GM18499 (cell line): Measurements from ENCODE around the gene DIAPH3.

Experiments used
- ATAC-seq: cut with Tn5 transposase; IDR thresholded peaks from one replicate; pipeline ENCODE4 v1.9.1; 2021; ENCODE audit warnings: moderate number of reproducible peaks; ENCODE audit not compliant: insufficient read depth, unreplicated experiment

Gene DIAPH3

GRCh38 chr13:59890054-59890453, 273.7 kb downstream of the DIAPH3 start:
- ATAC-seq, result no peak

DNA sequence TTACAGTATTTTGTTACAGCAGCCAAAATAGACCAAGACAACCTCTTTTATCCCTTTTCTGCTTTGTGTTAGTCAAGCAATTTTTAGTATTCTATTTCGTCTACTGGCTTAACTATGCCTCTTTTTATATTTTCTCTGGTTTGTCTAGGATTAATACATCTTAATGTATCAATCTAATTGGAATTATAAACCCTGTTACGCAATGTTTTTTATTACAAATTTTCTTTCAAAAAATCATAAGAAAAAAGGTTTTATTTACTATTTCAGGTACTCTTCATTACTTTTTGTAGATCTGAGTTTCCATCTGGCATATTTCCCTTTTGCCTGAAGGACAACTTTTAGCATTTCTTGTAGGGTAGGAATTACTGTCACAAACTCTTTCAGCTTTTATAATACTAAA, 275.3 kb downstream of the DIAPH3 start:
- no peak for ATAC-seq

- no peak for ATAC-seq
Measured at GRCh38 chr13:59885076-59885475, 278.7 kb downstream of the DIAPH3 start.

DNA sequence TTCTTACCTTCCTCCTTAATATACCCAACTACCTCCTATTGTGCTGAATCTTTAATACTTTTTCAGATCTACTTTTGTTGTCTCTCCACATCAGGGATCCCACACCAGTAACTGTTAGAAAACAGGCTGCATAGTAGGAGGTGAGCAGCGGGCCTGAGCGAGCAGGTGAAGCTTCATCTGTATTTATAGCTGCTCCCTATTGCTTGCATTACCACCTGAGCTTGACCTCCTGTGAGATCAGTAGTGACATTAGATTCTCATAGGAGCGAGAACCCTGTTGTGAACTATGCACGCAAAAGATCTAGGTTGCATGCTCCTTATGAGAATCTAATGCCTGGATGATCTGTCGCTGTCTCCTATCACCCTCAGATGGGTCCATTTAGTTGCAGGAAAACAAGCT, 279.8 kb downstream of the DIAPH3 start:
- no peak for ATAC-seq

GRCh38 chr13:59880468-59880867, 283.3 kb downstream of the DIAPH3 start:
- no peak for ATAC-seq

DNA sequence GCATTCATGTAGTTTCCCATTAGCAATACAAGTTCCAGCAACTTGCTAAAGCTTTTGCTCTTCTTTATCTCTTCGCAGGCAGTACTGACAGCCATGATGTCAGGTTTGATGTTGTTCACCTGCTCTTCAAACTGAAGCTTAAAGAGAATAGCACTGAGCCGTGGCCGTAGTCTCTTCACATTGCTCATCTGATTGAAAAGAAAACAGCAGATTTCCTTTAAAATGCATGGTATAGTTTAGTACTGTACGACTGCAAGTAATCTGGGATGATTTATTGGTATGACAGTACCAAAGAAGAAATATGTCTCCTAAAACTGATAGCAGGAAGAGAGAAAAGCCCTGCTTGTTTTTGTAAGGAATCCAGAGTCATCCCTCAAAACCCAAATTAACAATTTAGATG, 284.4 kb downstream of the DIAPH3 start:
- ATAC-seq, result no peak

- ATAC-seq, result no peak
Measured at GRCh38 chr13:59877933-59878332, 285.8 kb downstream of the DIAPH3 start.

GRCh38 chr13:59874973-59875372, 288.8 kb downstream of the DIAPH3 start:
- no peak for ATAC-seq

DNA sequence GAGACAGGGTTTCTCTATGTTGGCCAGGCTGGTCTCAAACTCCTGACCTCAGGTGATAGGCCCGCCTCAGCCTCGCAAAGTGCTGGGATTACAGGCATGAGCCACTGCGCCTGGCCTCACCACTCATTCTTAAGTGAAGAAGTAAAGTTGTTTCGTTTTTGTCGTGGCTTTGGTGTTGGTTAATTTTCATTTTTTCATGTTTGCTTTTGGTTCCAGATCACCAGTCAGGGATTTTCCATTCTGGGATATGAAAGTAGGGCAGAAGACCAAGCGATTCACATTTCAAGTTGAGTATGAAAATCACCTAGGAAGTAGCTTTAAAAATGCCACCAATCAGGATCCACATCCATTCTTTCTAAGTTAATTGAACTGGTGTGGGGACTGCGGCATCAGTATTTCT, 289.9 kb downstream of the DIAPH3 start:
- ATAC-seq, result no peak

DNA sequence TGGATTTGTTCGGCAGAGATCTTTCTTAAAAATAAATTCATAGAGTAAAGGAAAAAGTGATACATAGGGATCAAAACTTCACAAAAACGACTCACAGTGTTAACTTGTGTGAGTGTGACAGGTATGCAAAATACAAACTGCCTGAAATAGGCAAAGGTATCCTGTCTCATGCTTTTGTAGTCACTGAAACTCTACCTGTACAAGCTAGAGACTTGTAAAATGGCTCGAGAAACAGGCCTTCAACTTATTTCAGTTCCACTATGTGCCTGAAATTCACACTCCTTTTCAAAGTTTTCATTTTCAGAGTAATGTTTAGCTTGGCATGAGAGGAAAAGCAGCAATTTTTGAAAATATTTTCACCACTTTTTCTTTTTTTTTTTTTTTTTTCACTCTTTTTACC, 290.4 kb downstream of the DIAPH3 start:
- ATAC-seq, result no peak

DNA sequence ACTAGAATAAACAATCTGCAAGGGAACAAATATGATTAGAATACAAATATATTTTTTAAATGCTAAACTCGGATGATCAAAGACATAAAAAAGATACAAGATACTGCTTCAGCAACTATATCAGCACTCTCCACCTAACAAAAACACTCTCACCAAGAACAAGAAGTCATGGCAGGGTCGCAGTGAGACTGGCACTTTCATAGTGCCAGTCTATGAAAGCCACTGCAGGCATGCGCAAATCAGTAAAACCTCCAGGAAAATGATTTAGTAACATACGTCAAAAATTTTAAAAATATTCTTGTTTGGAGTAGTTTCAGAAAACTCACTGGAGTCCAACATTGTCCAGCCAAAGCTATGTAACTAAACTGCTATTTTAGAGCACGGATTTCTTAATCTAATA, 295.9 kb downstream of the DIAPH3 start:
- ATAC-seq, result no peak

- ATAC-seq, result no peak
Measured at GRCh38 chr13:59865398-59865797, 298.3 kb downstream of the DIAPH3 start.

GRCh38 chr13:59863621-59864020, 300.1 kb downstream of the DIAPH3 start:
- no peak for ATAC-seq

DNA sequence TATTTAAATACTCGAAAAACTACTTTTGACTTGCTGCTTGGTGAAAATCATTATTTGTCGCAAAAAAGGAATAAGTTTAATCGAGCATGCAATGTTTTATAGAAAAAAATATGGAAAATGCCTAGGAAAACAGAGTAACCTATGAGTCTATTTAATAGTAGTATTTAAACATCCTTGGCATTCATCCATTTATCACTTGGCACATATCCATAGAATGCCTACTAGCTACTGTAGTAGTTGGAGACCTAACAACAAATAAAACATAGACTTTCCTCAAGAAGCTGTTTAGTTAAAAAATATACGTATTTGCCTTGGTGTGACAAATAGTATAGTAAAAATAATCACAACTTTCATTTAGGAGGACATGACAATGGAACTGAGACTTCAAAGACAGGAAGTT, 302.1 kb downstream of the DIAPH3 start:
- ATAC-seq, result no peak

GRCh38 chr13:59856281-59856810, 307.4 kb downstream of the DIAPH3 start:
- no peak for ATAC-seq

- ATAC-seq, result no peak
Measured at GRCh38 chr13:59846845-59847620, 316.7 kb downstream of the DIAPH3 start.

GRCh38 chr13:59843040-59843439, 320.7 kb downstream of the DIAPH3 start:
- ATAC-seq, result no peak

DNA sequence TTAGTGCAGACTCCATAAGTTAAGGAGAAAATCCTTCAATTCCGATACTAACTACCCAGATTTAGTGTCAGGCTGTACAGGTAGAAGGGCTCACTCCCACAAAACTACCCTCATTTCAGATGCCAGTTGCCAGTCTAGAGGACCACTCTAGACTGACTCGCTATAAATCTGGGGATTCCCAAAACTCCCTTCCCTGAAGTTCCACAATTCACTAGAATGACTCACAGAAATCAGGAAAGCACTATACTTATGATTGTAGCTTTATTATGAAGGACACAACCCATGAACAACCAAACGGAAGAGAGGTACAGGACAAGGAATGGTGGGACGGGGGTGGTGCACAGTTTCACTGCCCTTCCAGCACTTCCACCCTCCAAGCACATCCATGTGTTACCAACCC, 321.2 kb downstream of the DIAPH3 start:
- ATAC-seq, result no peak

- ATAC-seq, result no peak
Measured at GRCh38 chr13:59839186-59839585, 324.5 kb downstream of the DIAPH3 start.

DNA sequence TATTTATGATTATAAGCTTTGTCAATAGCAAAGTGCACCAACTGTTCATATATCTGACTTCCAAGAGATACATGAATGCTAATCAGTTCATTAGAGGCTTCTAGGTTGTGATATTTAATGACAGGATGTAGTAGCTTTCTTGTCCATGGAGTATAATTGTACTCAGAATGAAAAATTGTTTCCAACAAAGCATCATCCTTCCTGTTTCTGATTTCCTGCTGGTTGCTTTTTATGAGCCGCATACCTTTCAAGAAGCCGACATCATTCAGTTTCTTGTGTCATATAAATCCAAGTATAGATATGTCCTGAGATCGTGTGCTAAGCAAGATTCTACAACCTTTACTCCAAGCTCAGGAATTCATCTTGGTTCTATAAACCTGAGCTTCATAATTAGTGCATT, 326.6 kb downstream of the DIAPH3 start:
- ATAC-seq, result no peak

DNA sequence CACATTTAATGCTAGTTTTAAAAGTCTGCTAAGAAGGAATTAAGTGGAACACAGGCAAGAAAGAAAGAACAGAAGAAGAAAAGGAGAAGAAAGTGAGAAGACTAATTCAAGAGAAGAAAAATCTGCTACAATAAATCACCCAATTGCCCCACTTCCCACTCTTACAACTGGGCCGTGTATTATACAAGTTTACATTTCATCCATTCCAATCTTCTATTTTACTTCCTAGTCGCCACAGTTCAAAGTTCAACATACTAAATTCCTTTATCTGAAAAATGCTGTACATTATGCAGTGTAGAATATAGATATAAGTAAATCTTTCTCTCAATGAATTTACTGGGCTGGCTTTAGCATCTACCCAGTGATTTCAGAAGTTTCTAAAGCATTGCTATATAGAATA, 328.2 kb downstream of the DIAPH3 start:
- ATAC-seq, result no peak

GRCh38 chr13:59834801-59835200, 328.9 kb downstream of the DIAPH3 start:
- no peak for ATAC-seq
